Large intestine (tissue), 3 donors: ENCODE measurements around the gene RAD51B. TPM values are rescaled to one million over a fixed set of nuclear protein-coding genes. Genes with fewer than 3 reads are reported as not detected.

Source experiments
- DNase-seq, 2 donors: peaks; one replicate each; pipeline versions ENCODE4 v3.0.0 to v3.0.0-alpha.2; 2013
- H3K27ac ChIP-seq: one replicate; pipeline ENCODE4 v1.5.1; 2013; ENCODE audit warnings: low read length
- H3K27me3 ChIP-seq: 2 replicates; pipeline ENCODE4 v1.6.1; 2013; ENCODE audit warnings: low read length; ENCODE audit not compliant: control insufficient read depth, insufficient read depth
- H3K36me3 ChIP-seq: 2 replicates; pipeline ENCODE4 v1.6.1; 2013; ENCODE audit warnings: low read length; ENCODE audit not compliant: control insufficient read depth, insufficient read depth
- H3K4me1 ChIP-seq: one replicate; pipeline ENCODE4 v1.6.1; 2013; ENCODE audit warnings: low read length; ENCODE audit not compliant: control insufficient read depth, insufficient read depth
- H3K4me3 ChIP-seq: one replicate; pipeline ENCODE4 v1.5.1; 2013; ENCODE audit warnings: low read length
- H3K9me3 ChIP-seq: one replicate; pipeline ENCODE4 v1.6.1; 2013; ENCODE audit warnings: mild to moderate bottlenecking, low read depth, low read length, moderate library complexity; ENCODE audit not compliant: control insufficient read depth
- WGBS: methylation state at CpG from one replicate; pipeline ENCODE4 v1.1.5; 2013; ENCODE audit warnings: low lambda C conversion rate; ENCODE audit not compliant: insufficient coverage; 5-methylcytosine and 5-hydroxymethylcytosine counted together
- polyA plus RNA-seq: library from polyadenylated mRNA; unstranded; fragments of 120-200 nt; gene quantifications from one replicate; pipeline ENCODE4 v1.2.1, GENCODE V29; 2013

RAD51B gene
- polyA plus RNA-seq, 1 donor, result 6.4 TPM

GRCh38 chr14:68493152-68493911 lies 673.8 kb downstream of the RAD51B start:
- no peak for DNase-seq

DNA sequence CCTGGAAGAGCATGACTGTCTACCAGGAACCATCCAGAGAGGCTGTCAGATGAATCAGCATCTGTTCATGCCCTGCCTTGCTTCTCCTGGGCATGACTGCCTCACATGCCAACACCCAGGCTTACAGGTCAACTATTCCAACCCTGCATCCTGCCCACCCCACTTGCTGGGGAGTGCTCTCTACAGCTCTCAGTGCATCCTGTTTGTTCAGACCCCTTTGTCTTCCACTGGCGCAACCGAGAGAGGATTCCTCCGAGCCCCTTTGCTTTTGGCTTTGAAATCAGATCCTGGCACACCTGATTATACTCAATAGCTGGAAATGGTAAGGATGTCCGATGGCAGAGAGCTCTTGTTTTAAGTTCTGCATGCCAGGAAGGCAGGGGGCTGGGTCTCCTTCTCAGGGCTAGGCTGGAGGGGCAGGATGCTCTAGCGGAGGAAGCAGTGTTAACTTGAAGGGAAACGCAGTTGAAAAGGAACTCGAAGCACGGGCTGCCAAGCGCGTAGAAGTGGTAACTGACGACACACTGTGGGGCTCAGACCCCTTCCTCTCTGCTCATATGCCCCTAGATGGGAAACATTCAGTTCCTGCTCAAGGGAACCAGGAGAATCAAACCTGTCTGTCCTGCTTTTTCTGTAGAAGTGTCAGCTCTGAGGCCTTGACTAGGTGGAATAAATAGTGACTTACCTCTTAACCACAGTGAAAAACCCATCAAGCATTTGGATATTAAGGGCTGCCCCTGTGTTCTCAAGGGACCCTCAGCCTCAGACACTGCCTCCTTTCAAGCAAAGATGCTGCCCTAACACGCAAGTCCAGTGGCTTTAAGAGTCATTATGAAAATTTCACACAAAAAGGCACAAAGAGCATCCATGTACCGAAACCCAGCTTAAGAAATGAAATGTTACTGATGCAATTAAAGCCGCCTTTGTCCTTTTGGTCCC lies 675.8 kb downstream of the RAD51B start:
- DNase-seq, result no peak
- peaks cover 14% of the 10 kb centered on the region for H3K4me1 ChIP-seq
- H3K9me3 ChIP-seq, result no peaks in the 10 kb centered on the region
- H3K27ac ChIP-seq, result no peak overlapping the region
- no CpG with 5 or more reads among the region's 14 CpGs for WGBS
- no peak overlapping the region for H3K4me3 ChIP-seq
- no peaks in the 10 kb centered on the region for H3K36me3 ChIP-seq
- no peaks in the 10 kb centered on the region for H3K27me3 ChIP-seq

More at GRCh38 chr14:68493152-68493911, 673.8 kb downstream of the RAD51B start:
- peaks cover 11% of the 10 kb centered on the region for H3K4me1 ChIP-seq
- no peak overlapping the region for H3K4me3 ChIP-seq
- peak overlapping the region; percentile 52 for H3K27ac ChIP-seq
- no peaks in the 10 kb centered on the region for H3K27me3 ChIP-seq
- H3K36me3 ChIP-seq, result no peaks in the 10 kb centered on the region
- H3K9me3 ChIP-seq, result no peaks in the 10 kb centered on the region
- 100% methylated on average over 3 of the region's 9 CpGs for WGBS

DNA sequence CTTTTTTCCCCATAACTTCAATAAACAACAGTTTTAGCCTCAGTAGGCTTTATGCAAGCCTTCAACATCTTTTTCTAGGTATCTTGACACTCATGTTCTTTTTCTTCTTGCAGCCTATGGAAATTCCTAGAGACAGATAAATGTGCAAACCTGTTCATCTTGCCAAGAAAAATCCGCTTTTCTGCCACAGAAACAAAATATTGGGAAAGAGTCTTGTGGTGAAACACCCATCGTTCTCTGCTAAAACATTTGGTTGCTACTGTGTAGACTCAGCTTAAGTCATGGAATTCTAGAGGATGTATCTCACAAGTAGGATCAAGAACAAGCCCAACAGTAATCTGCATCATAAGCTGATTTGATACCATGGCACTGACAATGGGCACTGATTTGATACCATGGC lies 677.4 kb downstream of the RAD51B start:
- Histone ChIP-seq H3K36me3 (no peaks in the 10 kb centered on the region), H3K4me3 (no peak overlapping the region), H3K4me1 (peaks cover 7% of the 10 kb centered on the region), H3K9me3 (no peaks in the 10 kb centered on the region), H3K27ac (no peak overlapping the region), H3K27me3 (no peaks in the 10 kb centered on the region)
- DNase-seq, result no peak
- no CpG with 5 or more reads among the region's 2 CpGs for WGBS

DNA sequence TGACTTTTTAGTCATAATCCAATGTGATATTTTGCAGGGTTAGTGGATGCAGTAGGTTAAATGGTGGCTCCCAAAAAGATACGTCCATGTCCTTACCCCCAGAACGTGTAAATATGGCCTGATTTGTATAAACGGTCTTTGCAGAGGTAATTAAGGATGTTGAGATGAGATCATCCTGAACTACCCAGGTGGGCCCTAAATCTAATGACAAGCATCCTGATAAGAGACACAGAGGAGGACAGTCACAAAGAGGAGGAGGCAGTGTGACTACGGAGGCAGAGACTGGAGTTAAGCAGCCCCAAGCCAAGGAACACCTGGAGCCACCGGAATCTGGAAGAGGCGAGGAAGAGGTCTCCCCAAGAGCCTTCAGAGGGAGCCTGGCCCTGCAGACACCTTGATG lies 679.9 kb downstream of the RAD51B start:
- WGBS, result no CpG with 5 or more reads among the region's 6 CpGs
- H3K27ac ChIP-seq, result no peak overlapping the region

DNA sequence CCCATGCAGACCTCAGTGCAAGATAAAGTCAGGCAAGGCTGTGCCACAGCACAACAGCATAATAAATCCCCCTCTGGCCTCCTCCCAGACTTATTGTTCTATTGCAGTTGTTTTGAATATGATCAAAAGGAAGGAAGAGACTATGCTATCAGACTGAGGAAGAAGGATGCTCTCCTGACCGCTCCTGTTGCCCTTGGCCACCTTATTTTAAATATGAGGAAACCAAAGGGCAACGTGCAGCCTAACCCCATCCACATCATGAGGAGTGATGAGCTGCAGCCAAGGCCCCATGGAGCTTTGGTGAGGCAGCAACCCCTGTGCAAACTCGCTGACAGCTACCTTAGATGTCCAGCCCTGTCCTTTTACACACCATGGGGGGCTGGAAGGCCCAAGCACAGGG lies 681.6 kb downstream of the RAD51B start:
- WGBS, result no CpG with 5 or more reads among the region's 3 CpGs
- peaks cover 16% of the 10 kb centered on the region for H3K4me1 ChIP-seq
- no peaks in the 10 kb centered on the region for H3K9me3 ChIP-seq
- H3K36me3 ChIP-seq, result no peaks in the 10 kb centered on the region
- H3K27ac ChIP-seq, result no peak overlapping the region
- no peak overlapping the region for H3K4me3 ChIP-seq
- DNase-seq, result no peak
- H3K27me3 ChIP-seq, result no peaks in the 10 kb centered on the region

More for the DNA sequence above, 679.9 kb downstream of the RAD51B start:
- peaks cover 13% of the 10 kb centered on the region for H3K4me1 ChIP-seq
- DNase-seq, result no peak
- no peaks in the 10 kb centered on the region for H3K36me3 ChIP-seq
- no peaks in the 10 kb centered on the region for H3K9me3 ChIP-seq
- no peaks in the 10 kb centered on the region for H3K27me3 ChIP-seq
- H3K4me3 ChIP-seq, result no peak overlapping the region

- no peak for DNase-seq
- no CpG with 5 or more reads among the region's 9 CpGs for whole genome bisulfite sequencing
- no peak overlapping the region for H3K27ac ChIP-seq
These were observed 682.1 kb downstream of the RAD51B start for GRCh38 chr14:68501614-68502052.

GRCh38 chr14:68502230-68502629 lies 682.7 kb downstream of the RAD51B start:
- Histone ChIP-seq H3K4me3 (no peak overlapping the region), H3K27ac (no peak overlapping the region), H3K27me3 (no peaks in the 10 kb centered on the region), H3K4me1 (peaks cover 16% of the 10 kb centered on the region), H3K9me3 (no peaks in the 10 kb centered on the region), H3K36me3 (no peaks in the 10 kb centered on the region)
- no CpG with 5 or more reads among the region's 8 CpGs for WGBS
- no peak for DNase-seq

More at GRCh38 chr14:68501614-68502052, 682.1 kb downstream of the RAD51B start:
- no peaks in the 10 kb centered on the region for H3K36me3 ChIP-seq
- no peak overlapping the region for H3K4me3 ChIP-seq
- peaks cover 16% of the 10 kb centered on the region for H3K4me1 ChIP-seq
- no peaks in the 10 kb centered on the region for H3K9me3 ChIP-seq
- H3K27me3 ChIP-seq, result no peaks in the 10 kb centered on the region

DNA sequence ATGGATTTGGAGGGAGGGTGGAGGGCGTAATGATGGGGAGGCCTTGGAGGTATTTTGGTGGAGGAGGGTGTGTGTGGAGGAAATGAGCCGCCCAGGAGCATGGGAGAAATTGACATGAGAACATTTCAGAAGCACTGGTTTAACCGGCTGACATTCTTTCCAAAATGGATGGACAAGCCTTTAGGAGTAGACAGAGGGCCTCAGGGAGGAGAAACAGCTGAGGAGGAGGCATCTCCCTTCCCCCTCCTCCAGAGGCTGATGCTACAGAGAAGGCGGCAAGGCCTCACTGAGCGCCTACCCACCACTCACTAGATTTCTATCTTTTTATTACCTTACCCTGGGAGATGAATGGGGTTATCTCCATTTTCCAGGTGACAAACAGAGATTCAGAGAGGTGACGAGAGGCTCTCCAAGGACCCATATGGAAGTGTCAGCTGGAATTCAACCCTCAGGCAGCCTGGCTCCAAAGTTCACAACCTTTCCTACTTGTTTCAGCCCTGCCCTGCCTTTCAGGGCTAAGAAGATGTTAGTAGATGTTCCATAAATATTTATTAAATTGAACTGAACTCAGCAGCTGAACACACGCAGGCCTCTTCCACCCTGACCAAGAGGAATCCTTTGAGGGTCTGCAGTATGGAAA lies 683.7 kb downstream of the RAD51B start:
- Histone ChIP-seq H3K4me1 (peaks cover 19% of the 10 kb centered on the region), H3K4me3 (no peak overlapping the region), H3K9me3 (no peaks in the 10 kb centered on the region), H3K36me3 (no peaks in the 10 kb centered on the region), H3K27me3 (no peaks in the 10 kb centered on the region), H3K27ac (no peak overlapping the region)
- DNase-seq, result no peak
- WGBS, result 69% methylated on average over 2 of the region's 7 CpGs

- no CpG with 5 or more reads among the region's 8 CpGs for WGBS
- Histone ChIP-seq H3K36me3 (no peaks in the 10 kb centered on the region), H3K27me3 (no peaks in the 10 kb centered on the region), H3K4me3 (no peak overlapping the region), H3K4me1 (peaks cover 20% of the 10 kb centered on the region), H3K9me3 (no peaks in the 10 kb centered on the region), H3K27ac (no peak overlapping the region)
- DNase-seq, result no peak
These were observed 685.3 kb downstream of the RAD51B start for GRCh38 chr14:68504861-68505260.

- no peaks in the 10 kb centered on the region for H3K9me3 ChIP-seq
- no peak for DNase-seq
- H3K36me3 ChIP-seq, result no peaks in the 10 kb centered on the region
- peak overlapping the region; percentile 51 for H3K27ac ChIP-seq
- WGBS, result no CpG with 5 or more reads among the region's 17 CpGs
- no peaks in the 10 kb centered on the region for H3K27me3 ChIP-seq
- peaks cover 25% of the 10 kb centered on the region for H3K4me1 ChIP-seq
- H3K4me3 ChIP-seq, result no peak overlapping the region
These were observed 686.6 kb downstream of the RAD51B start for GRCh38 chr14:68506021-68506644.
